ENCODE results near the gene LRGUK.
"Not testable (repeated sequence)": the region's sequence is repeated elsewhere in the genome, so short reads cannot be mapped to it uniquely, and the experiment has no call there.

LRGUK gene

GRCh38 chr7:134245253-134245652 is 118.1 kb downstream of the LRGUK start:
- DNase-seq (ENCODE audit: low read depth in 2 of 2): no peak

GRCh38 chr7:134246347-134246746 is 119.2 kb downstream of the LRGUK start:
- DNase-seq (ENCODE audit: low read depth in 2 of 2): no peak

- no peak for DNase-seq (ENCODE audit: low read depth in 2 of 2)
These were observed 119.6 kb downstream of the LRGUK start for GRCh38 chr7:134246761-134247160.

- no peak for DNase-seq (ENCODE audit: low read depth in 2 of 2)
These were observed 121.1 kb downstream of the LRGUK start for GRCh38 chr7:134248196-134248595.

- no peak for DNase-seq (ENCODE audit: low read depth in 2 of 2)
These were observed 127.2 kb downstream of the LRGUK start for GRCh38 chr7:134254311-134254710.

- DNase-seq (ENCODE audit: low read depth in 2 of 2): no peak
These were observed 128.7 kb downstream of the LRGUK start for GRCh38 chr7:134255814-134256213.

- DNase-seq (ENCODE audit: low read depth in 2 of 2): no peak
These were observed 135.2 kb downstream of the LRGUK start for GRCh38 chr7:134262322-134262721.

GRCh38 chr7:134276951-134277350 is 149.8 kb downstream of the LRGUK start:
- DNase-seq (ENCODE audit: low read depth in 2 of 2): no peak

GRCh38 chr7:134278502-134279153 is 151.5 kb downstream of the LRGUK start:
- no peak for DNase-seq (ENCODE audit: low read depth in 2 of 2)

- DNase-seq (ENCODE audit: low read depth in 2 of 2): no peak
These were observed 152.2 kb downstream of the LRGUK start for GRCh38 chr7:134279336-134279735.

- DNase-seq (ENCODE audit: low read depth in 2 of 2): no peak
These were observed 152.8 kb downstream of the LRGUK start for GRCh38 chr7:134279898-134280297.

- DNase-seq (ENCODE audit: low read depth in 2 of 2): no peak
These were observed 153.4 kb downstream of the LRGUK start for GRCh38 chr7:134280508-134280907.

GRCh38 chr7:134284011-134284410 is 156.9 kb downstream of the LRGUK start:
- DNase-seq (ENCODE audit: low read depth in 2 of 2): no peak

- no peak for DNase-seq (ENCODE audit: low read depth in 2 of 2)
These were observed 157.8 kb downstream of the LRGUK start for GRCh38 chr7:134284952-134285351.

GRCh38 chr7:134287916-134288659 is 160.9 kb downstream of the LRGUK start:
- no peak for DNase-seq (ENCODE audit: low read depth in 2 of 2)

- no peak for DNase-seq (ENCODE audit: low read depth in 2 of 2)
These were observed 162.3 kb downstream of the LRGUK start for GRCh38 chr7:134289423-134289822.

GRCh38 chr7:134289841-134290240 is 162.7 kb downstream of the LRGUK start:
- DNase-seq (ENCODE audit: low read depth in 2 of 2): no peak

- DNase-seq (ENCODE audit: low read depth in 2 of 2): no peak
These were observed 163.1 kb downstream of the LRGUK start for GRCh38 chr7:134290286-134290685.

- DNase-seq (ENCODE audit: low read depth in 2 of 2): no peak
These were observed 166.0 kb downstream of the LRGUK start for GRCh38 chr7:134293002-134293740.

- not testable (repeated sequence) for DNase-seq (ENCODE audit: low read depth in 2 of 2)
These were observed 168.8 kb downstream of the LRGUK start for GRCh38 chr7:134295982-134296381.

GRCh38 chr7:134297489-134297888 is 170.3 kb downstream of the LRGUK start:
- DNase-seq (ENCODE audit: low read depth in 2 of 2): no peak

GRCh38 chr7:134298902-134299683 is 172.0 kb downstream of the LRGUK start:
- no peak for DNase-seq (ENCODE audit: low read depth in 2 of 2)
